ENCODE data around the gene LSAMP. TPM values are rescaled to one million over a fixed set of nuclear protein-coding genes. Genes with fewer than 3 reads are reported as not detected.

The LSAMP gene
- total and polyA plus RNA-seq, 2 of the 4 experiments (the other 2 are of a cell fraction): 7.9 to 8.0 TPM

DNA sequence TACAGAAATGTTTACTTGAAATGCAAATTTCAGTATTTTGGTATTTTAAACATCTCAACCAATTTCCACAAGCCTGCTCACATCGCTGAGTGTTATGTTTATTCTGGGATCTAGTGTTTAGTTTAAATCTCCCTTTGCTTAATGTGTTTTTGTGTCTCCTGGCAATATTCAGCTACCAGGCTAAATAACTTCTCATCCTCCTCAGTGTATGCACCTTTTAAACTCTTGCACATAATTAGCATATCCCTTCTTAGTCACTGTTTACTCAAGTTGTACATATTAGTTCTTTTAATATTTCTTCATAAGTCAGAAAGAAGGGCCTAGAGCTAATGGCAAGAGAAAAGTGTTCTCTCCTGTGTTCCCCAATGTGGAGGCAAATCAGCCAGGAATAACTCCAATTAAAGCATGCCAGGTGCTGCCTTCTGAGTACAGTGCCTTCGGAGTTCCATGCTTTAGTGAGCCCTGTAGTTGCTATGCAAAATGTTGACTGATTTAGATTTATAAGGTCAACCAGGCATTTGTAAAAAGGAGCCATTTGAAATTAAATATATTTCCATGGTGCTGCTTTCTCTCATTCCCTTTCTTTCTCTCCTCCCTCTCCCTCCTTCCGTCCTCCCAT is 587.7 kb downstream of the LSAMP start:
- no peaks in the 10 kb centered on the region for H3K79me1 ChIP-seq (ENCODE audit: low read depth in 1 of 2, low read length in 2 of 2)
- H3K56ac ChIP-seq (ENCODE audit: extremely low read depth, insufficient read depth, low read length): no peak overlapping the region
- H4K20me1 ChIP-seq (ENCODE audit: insufficient read depth, low read length): no peaks in the 10 kb centered on the region
- TF ChIP-seq SMC3 (IDR thresholded peaks at IDR 0.05; ENCODE audit: low read depth, low read length): no peak
- 0 out of 2 replicates have a peak, but pooled peaks have one; percentile 10 for TF ChIP-seq FOS (IDR thresholded peaks at IDR 0.05; ENCODE audit: low read depth, low read length)
- TF ChIP-seq CEBPB (IDR thresholded peaks at IDR 0.05; ENCODE audit: low read depth, low read length): 0 out of 2 replicates have a peak, but pooled peaks have one; percentile 38
- H3K27ac ChIP-seq (ENCODE audit: insufficient read depth, low read length): peak overlapping the region; percentile 73; the same call in 1 of the 2 replicates
- H3K23ac ChIP-seq (ENCODE audit: low read depth, low read length): peak overlapping the region; percentile 44; the same call in 1 of the 2 replicates
- H3K18ac ChIP-seq (ENCODE audit: low read depth, low read length): 0 out of 2 replicates have a peak overlapping the region, but pooled peaks have one; percentile 62
- POLR2A ChIA-PET (ENCODE audit: unreplicated experiment): no interaction called here
- no peak overlapping the region for H3K4me3 ChIP-seq (ENCODE audit: insufficient read depth, low read depth, low read length)
- no peak overlapping the region for H4K8ac ChIP-seq (ENCODE audit: low read depth in 2 of 2, low read length in 2 of 2)
- BruUV-seq (replicated peaks): no TSS peak
- no peak overlapping the region for H3K9ac ChIP-seq (ENCODE audit: low read depth, low read length)
- no peaks in the 10 kb centered on the region for H3K27me3 ChIP-seq (ENCODE audit: control insufficient read depth, insufficient read depth, low read length)
- no peaks in the 10 kb centered on the region for H3K9me3 ChIP-seq (ENCODE audit: control insufficient read depth, insufficient read depth, low read length)
- H3K36me3 ChIP-seq (ENCODE audit: control insufficient read depth, insufficient read depth, low read length): no peaks in the 10 kb centered on the region
- H2BK5ac ChIP-seq (ENCODE audit: low read depth, low read length, poor library complexity, severe bottlenecking): peak overlapping the region; percentile 59
- DNase-seq: peak; percentile 74
- peak; percentile 82 for ATAC-seq (ENCODE audit: low read depth)
- in situ Hi-C loops (cut with MboI; ENCODE audit: low sequenced_read_pairs): no loop called here
- 0 out of 2 replicates have a peak, but pooled peaks cover 3% of the 10 kb centered on the region for H3K9me1 ChIP-seq (ENCODE audit: insufficient read depth, low read length)
- WGBS, 2 experiments (ENCODE audit: extremely low coverage in 2 of 2, insufficient read length in 1 of 2): no CpG with 5 or more reads among the region's 3 CpGs
- H3K4ac ChIP-seq (ENCODE audit: low read depth, low read length): peak overlapping the region; percentile 53
- H3K14ac ChIP-seq (replicated peaks; ENCODE audit: low read depth, low read length): no peak overlapping the region
- dilution Hi-C loops (cut with HindIII; ENCODE audit: low sequenced_read_pairs, unreplicated experiment): no loop called here
- no peak overlapping the region for H2AFZ ChIP-seq (replicated peaks; ENCODE audit: low read length, poor library complexity)
- H2BK120ac ChIP-seq (ENCODE audit: low read depth, low read length): no peak overlapping the region; the same call in 1 of the 2 replicates
- peaks cover 11% of the 10 kb centered on the region for H3K4me1 ChIP-seq (ENCODE audit: control insufficient read depth, insufficient read depth, low read length)
- H3K4me2 ChIP-seq (ENCODE audit: low read depth, low read length): peak overlapping the region; percentile 73
- H4K5ac ChIP-seq (ENCODE audit: low read depth, low read length): no peak overlapping the region
- H2BK20ac ChIP-seq (ENCODE audit: low read depth, low read length): no peak overlapping the region
- H2BK15ac ChIP-seq (ENCODE audit: low read depth, low read length): no peak overlapping the region
- no peak overlapping the region; the same call in 1 of the 2 replicates for H4K91ac ChIP-seq (ENCODE audit: insufficient read depth, low read depth, low read length)
- intact Hi-C loops (cut with micrococcal nuclease): loop anchor here (5.0 to 10.0 kb wide), 2 partner anchors 65 to 587 kb away; partner anchors contain the start of gene LSAMP
- no peak overlapping the region for H2AK9ac ChIP-seq (replicated peaks; ENCODE audit: low read depth, low read length, poor library complexity)
- CTCF ChIA-PET: no interaction called here
- no peak overlapping the region for H2AK5ac ChIP-seq (ENCODE audit: low read depth, low read length)
